CD14-positive monocyte (primary cell): ENCODE results near the gene ZDHHC3. TPM values are rescaled to one million over a fixed set of nuclear protein-coding genes. Genes with fewer than 3 reads are reported as not detected.
A peak's percentile ranks its signal among the peaks of the same experiment; 100 is the strongest.

Experiments used
- DNase-seq, 3 donors: peaks; one replicate each; pipeline ENCODE4 v3.0.0-alpha.2; 2011 to 2022
- H2AFZ ChIP-seq: 2 replicates; pipeline ENCODE4 v1.6.0; 2012; ENCODE audit warnings: mild to moderate bottlenecking, low read depth, low read length, inconsistent platforms; ENCODE audit not compliant: insufficient read depth, poor library complexity, severe bottlenecking
- H3K27ac ChIP-seq, 2 donors: 1 replicate in 1 of 2; 2 replicates in 1 of 2; pipeline ENCODE4 v1.5.1; 2012 to 2013; ENCODE audit warnings: low read length in 2 of 2, control low read depth in 1 of 2, inconsistent platforms in 1 of 2, low read depth in 1 of 2, mild to moderate bottlenecking in 1 of 2
- H3K27me3 ChIP-seq, 2 donors: one replicate each; pipeline versions ENCODE4 v1.6.0 to v1.6.1; 2011 to 2013; ENCODE audit warnings: low read length in 2 of 2; ENCODE audit not compliant: control insufficient read depth in 2 of 2, insufficient read depth in 2 of 2
- H3K36me3 ChIP-seq, 2 donors: replicated peaks in 1 of 2; 1 replicate in 1 of 2; 2 replicates in 1 of 2; pipeline versions ENCODE4 v1.5.1 to v1.6.1; 2012 to 2013; ENCODE audit warnings: low read length in 2 of 2, control low read depth in 1 of 2, inconsistent platforms in 1 of 2, mild to moderate bottlenecking in 1 of 2; ENCODE audit not compliant: insufficient read depth in 2 of 2, control insufficient read depth in 1 of 2
- H3K4me1 ChIP-seq, 2 donors: 1 replicate in 1 of 2; 2 replicates in 1 of 2; pipeline versions ENCODE4 v1.5.1 to v1.6.1; 2012 to 2013; ENCODE audit warnings: low read length in 2 of 2, control low read depth in 1 of 2, inconsistent platforms in 1 of 2, mild to moderate bottlenecking in 1 of 2, moderate library complexity in 1 of 2; ENCODE audit not compliant: insufficient read depth in 2 of 2, control insufficient read depth in 1 of 2
- H3K4me2 ChIP-seq: replicated peaks from 2 replicates; pipeline ENCODE3; 2012; ENCODE audit warnings: low read length, moderate library complexity, mild to moderate bottlenecking; ENCODE audit not compliant: poor library complexity, severe bottlenecking; ENCODE audit errors: extremely low read depth
- H3K4me3 ChIP-seq, 3 experiments: fragments of 200-600 bp in 1 of 3; sonication (generic) in 1 of 3; replicated peaks in 1 of 3; 1 replicate in 2 of 3; 2 replicates in 1 of 3; pipeline ENCODE4 v1.5.1; 2011 to 2013; ENCODE audit warnings: low read length in 3 of 3, mild to moderate bottlenecking in 3 of 3, control low read depth in 2 of 3, low read depth in 2 of 3, inconsistent platforms in 1 of 3, moderate library complexity in 1 of 3
- H3K79me2 ChIP-seq: 2 replicates; pipeline ENCODE4 v1.6.0; 2012; ENCODE audit warnings: mild to moderate bottlenecking, control low read depth, inconsistent platforms, low read length, moderate library complexity; ENCODE audit not compliant: insufficient read depth
- H3K9ac ChIP-seq: 2 replicates; pipeline ENCODE4 v1.6.0; 2017; ENCODE audit warnings: low read length, mild to moderate bottlenecking; ENCODE audit not compliant: insufficient read depth, poor library complexity, severe bottlenecking
- H3K9me3 ChIP-seq, 2 donors: replicated peaks in 1 of 2; 1 replicate in 1 of 2; 2 replicates in 1 of 2; pipeline versions ENCODE4 v1.5.1 to v1.6.1; 2012 to 2013; ENCODE audit warnings: low read length in 2 of 2, control low read depth in 1 of 2; ENCODE audit not compliant: control insufficient read depth in 1 of 2, insufficient read depth in 1 of 2
- H4K20me1 ChIP-seq: 2 replicates; pipeline ENCODE4 v1.6.0; 2012; ENCODE audit warnings: mild to moderate bottlenecking, low read length, control low read depth, moderate library complexity; ENCODE audit not compliant: insufficient read depth
- H3K27ac Mint-ChIP-seq, 7 donors: one replicate each; pipeline ENCODE4 v1.8.0; 2020; ENCODE audit warnings: mild to moderate bottlenecking in 7 of 7, mixed read lengths in 7 of 7, moderate library complexity in 6 of 7, inconsistent platforms in 2 of 7
- H3K27me3 Mint-ChIP-seq, 3 donors: one replicate each; pipeline ENCODE4 v1.8.0; 2021 to 2022; ENCODE audit warnings: low read depth in 3 of 3, mild to moderate bottlenecking in 3 of 3, mixed read lengths in 3 of 3, moderate library complexity in 3 of 3, inconsistent platforms in 1 of 3
- H3K36me3 Mint-ChIP-seq, 2 donors: one replicate each; pipeline ENCODE4 v1.8.0; 2020; ENCODE audit warnings: mixed read lengths in 2 of 2, inconsistent platforms in 1 of 2, mild to moderate bottlenecking in 1 of 2
- H3K4me1 Mint-ChIP-seq: one replicate; pipeline ENCODE4 v1.8.0; 2020; ENCODE audit warnings: mild to moderate bottlenecking, mixed read lengths
- H3K4me3 Mint-ChIP-seq, 2 donors: one replicate each; pipeline ENCODE4 v1.8.0; 2020; ENCODE audit warnings: mild to moderate bottlenecking in 2 of 2, mixed read lengths in 2 of 2, moderate library complexity in 1 of 2
- H3K9me3 Mint-ChIP-seq, 7 donors: one replicate each; pipeline ENCODE4 v1.8.0; 2020 to 2022; ENCODE audit warnings: mixed read lengths in 7 of 7, mild to moderate bottlenecking in 6 of 7, moderate library complexity in 6 of 7, inconsistent platforms in 2 of 7
- CTCF ChIP-seq: fragments of 200-600 bp; IDR thresholded peaks from one replicate; pipeline ENCODE4 v1.8.0; 2022; ENCODE audit warnings: antibody characterized with exemption, mild to moderate bottlenecking
- WGBS: methylation state at CpG from one replicate; pipeline ENCODE4 v1.1.5; 2013; ENCODE audit warnings: missing lambda C conversion rate; ENCODE audit not compliant: insufficient coverage; 5-methylcytosine and 5-hydroxymethylcytosine counted together
- intact Hi-C, 2 donors: fragments of 100-400 bp; cut with micrococcal nuclease; formaldehyde crosslinking; loops; one replicate each; pipeline versions ENCODE4 v1.15.0 to v1.15.1; 2023
- polyA plus RNA-seq, 3 donors: library from polyadenylated mRNA; depleted of rRNA in 1 of 3; unstranded in 2 of 3; stranded (reverse) in 1 of 3; fragments of 300-500 nt in 2 of 3; fragments of >200 nt in 1 of 3; fragmentation: Illumina TruSeq in 2 of 3; gene quantifications; 1 replicate in 2 of 3; 2 replicates in 1 of 3; pipeline ENCODE4 v1.2.3, GENCODE V29; 2012 to 2021

Gene ZDHHC3
- polyA plus RNA-seq, 3 donors, result 52.1 to 72.6 (median 61.3) TPM

- H3K36me3 ChIP-seq, result no peaks in the 10 kb centered on the region
- H4K20me1 ChIP-seq, result no peaks in the 10 kb centered on the region
- Mint-ChIP-seq H3K36me3 (no peaks in the 10 kb centered on the region), H3K4me1 (peaks cover under 1% of the 10 kb centered on the region), H3K9me3 (peaks cover 0 to 13% (median 4%) of the 10 kb centered on the region in 7 donors), H3K27me3 (peaks cover 3 to 5% (median 3%) of the 10 kb centered on the region in 3 donors), H3K27ac (peak overlapping the region in 1 of 7 donors; percentile 2), H3K4me3 (no peak overlapping the region)
- no peak overlapping the region for H3K4me2 ChIP-seq
- H3K27me3 ChIP-seq, result no peaks in the 10 kb centered on the region
- no peak overlapping the region for H3K27ac ChIP-seq
- no peak for DNase-seq
- H3K79me2 ChIP-seq, result no peaks in the 10 kb centered on the region
- H3K9ac ChIP-seq, result no peak overlapping the region
- no peak for TF ChIP-seq CTCF
- intact Hi-C loops, result no loop called here
- no peaks in the 10 kb centered on the region for H3K9me3 ChIP-seq
- no peaks in the 10 kb centered on the region for H3K4me1 ChIP-seq
- H3K4me3 ChIP-seq, result no peak overlapping the region
- 57% methylated on average over 3 of the region's 4 CpGs for WGBS
- no peak overlapping the region for H2AFZ ChIP-seq
Observed at GRCh38 chr3:44885618-44886017, 90.4 kb downstream of the ZDHHC3 start.

GRCh38 chr3:44883999-44884431 is 92.0 kb downstream of the ZDHHC3 start:
- TF ChIP-seq CTCF, result no peak
- Mint-ChIP-seq H3K9me3 (peaks cover 0 to 13% (median 4%) of the 10 kb centered on the region in 7 donors), H3K4me1 (no peaks in the 10 kb centered on the region), H3K27me3 (peaks cover 2 to 7% (median 6%) of the 10 kb centered on the region in 3 donors), H3K36me3 (no peaks in the 10 kb centered on the region), H3K4me3 (no peak overlapping the region), H3K27ac (no peak overlapping the region)
- no peak overlapping the region for H3K27ac ChIP-seq
- H3K4me1 ChIP-seq, result no peaks in the 10 kb centered on the region
- intact Hi-C loops, result no loop called here
- H4K20me1 ChIP-seq, result no peaks in the 10 kb centered on the region
- H3K4me2 ChIP-seq, result no peak overlapping the region
- H3K9me3 ChIP-seq, result no peaks in the 10 kb centered on the region
- H3K36me3 ChIP-seq, result no peaks in the 10 kb centered on the region
- no peak overlapping the region for H3K4me3 ChIP-seq
- no peak overlapping the region for H3K9ac ChIP-seq
- H2AFZ ChIP-seq, result no peak overlapping the region
- 76% methylated on average over 2 of the region's 4 CpGs for WGBS
- no peaks in the 10 kb centered on the region for H3K79me2 ChIP-seq
- no peak for DNase-seq
- H3K27me3 ChIP-seq, result no peaks in the 10 kb centered on the region
